IMR-90 (cell line): Measurements from ENCODE around the gene CFAP119. TPM values are rescaled to one million over a fixed set of nuclear protein-coding genes. Genes with fewer than 3 reads are reported as not detected.

Experiments used
- ATAC-seq: fragments of 200-7000 bp; cut with Tn5 transposase; 2 replicates; pipeline ENCODE4 v1.9.1; 2020; ENCODE audit warnings: low read depth, mild to moderate bottlenecking, moderate library complexity
- BruUV-seq: library from RNA; stranded (reverse); fragments of 400-500 nt; replicated peaks from 2 replicates; lab custom pipeline; 2021; lab: Mats Ljungman, UMichigan
- CTCF ChIA-PET: fragments of 300-600 bp; formaldehyde crosslinking; extraction: SDS; loops from one replicate; lab custom pipeline; 2021; ENCODE audit warnings: antibody characterized with exemption; lab: Yijun Ruan, JAX
- POLR2A ChIA-PET: fragments of 300-600 bp; sonication (Branson Sonifier 250); formaldehyde crosslinking; loops from one replicate; lab custom pipeline; 2022; ENCODE audit warnings: antibody characterized with exemption; ENCODE audit not compliant: unreplicated experiment; lab: Charles Lee
- DNase-seq: peaks from one replicate; pipeline ENCODE4 v3.0.0; 2013
- H2AFZ ChIP-seq: replicated peaks from 2 replicates; pipeline ENCODE3; 2013; ENCODE audit warnings: low read length, mild to moderate bottlenecking; ENCODE audit not compliant: poor library complexity
- H2AK5ac ChIP-seq: 2 replicates; pipeline ENCODE4 v1.6.1; 2013; ENCODE audit warnings: low read depth, low read length, inconsistent platforms
- H2AK9ac ChIP-seq: replicated peaks from 2 replicates; pipeline ENCODE3; 2013; ENCODE audit warnings: mild to moderate bottlenecking, low read depth, low read length, moderate library complexity; ENCODE audit not compliant: poor library complexity
- H2BK120ac ChIP-seq: 2 replicates; pipeline ENCODE4 v1.6.1; 2013; ENCODE audit warnings: low read depth, low read length, inconsistent platforms
- H2BK15ac ChIP-seq: 3 replicates; pipeline ENCODE4 v1.6.1; 2013; ENCODE audit warnings: low read depth, low read length, inconsistent platforms
- H2BK20ac ChIP-seq: 2 replicates; pipeline ENCODE4 v1.6.1; 2013; ENCODE audit warnings: low read depth, mild to moderate bottlenecking, inconsistent platforms, low read length, moderate library complexity
- H2BK5ac ChIP-seq: 2 replicates; pipeline ENCODE4 v1.6.1; 2013; ENCODE audit warnings: mild to moderate bottlenecking, low read depth, low read length, inconsistent platforms; ENCODE audit not compliant: poor library complexity, severe bottlenecking
- H3K14ac ChIP-seq: replicated peaks from 2 replicates; pipeline ENCODE4 v1.6.1; 2013; ENCODE audit warnings: low read depth, low read length, inconsistent platforms
- H3K18ac ChIP-seq: 2 replicates; pipeline ENCODE4 v1.6.1; 2013; ENCODE audit warnings: low read depth, low read length, control low read depth
- H3K23ac ChIP-seq: 2 replicates; pipeline ENCODE4 v1.6.1; 2013; ENCODE audit warnings: low read depth, low read length, inconsistent platforms
- H3K27ac ChIP-seq: 2 replicates; pipeline ENCODE4 v1.5.1; 2013; ENCODE audit warnings: mild to moderate bottlenecking, control low read depth, low read length; ENCODE audit not compliant: insufficient read depth
- H3K27me3 ChIP-seq: 2 replicates; pipeline ENCODE4 v1.6.1; 2013; ENCODE audit warnings: low read length; ENCODE audit not compliant: control insufficient read depth, insufficient read depth
- H3K36me3 ChIP-seq: 2 replicates; pipeline ENCODE4 v1.6.1; 2013; ENCODE audit warnings: low read length, mixed read lengths; ENCODE audit not compliant: control insufficient read depth, insufficient read depth
- H3K4ac ChIP-seq: 2 replicates; pipeline ENCODE4 v1.6.1; 2013; ENCODE audit warnings: low read depth, low read length, inconsistent platforms
- H3K4me1 ChIP-seq: 2 replicates; pipeline ENCODE4 v1.6.1; 2013; ENCODE audit warnings: low read length, mixed read lengths; ENCODE audit not compliant: control insufficient read depth, insufficient read depth
- H3K4me2 ChIP-seq: 2 replicates; pipeline ENCODE4 v1.6.1; 2013; ENCODE audit warnings: low read depth, mild to moderate bottlenecking, control low read depth, low read length, moderate library complexity
- H3K4me3 ChIP-seq: 2 replicates; pipeline ENCODE4 v1.5.1; 2013; ENCODE audit warnings: low read depth, mild to moderate bottlenecking, control low read depth, low read length, moderate library complexity; ENCODE audit not compliant: insufficient read depth
- H3K56ac ChIP-seq: 2 replicates; pipeline ENCODE4 v1.6.1; 2013; ENCODE audit warnings: low read length, inconsistent platforms; ENCODE audit not compliant: insufficient read depth; ENCODE audit errors: extremely low read depth
- H3K79me1 ChIP-seq, 2 experiments: 2 replicates each; pipeline ENCODE4 v1.6.1; 2013; ENCODE audit warnings: low read length in 2 of 2, inconsistent platforms in 1 of 2, low read depth in 1 of 2
- H3K9ac ChIP-seq: 2 replicates; pipeline ENCODE4 v1.6.1; 2013; ENCODE audit warnings: low read depth, low read length, control low read depth
- H3K9me1 ChIP-seq: 2 replicates; pipeline ENCODE4 v1.6.1; 2013; ENCODE audit warnings: low read length, inconsistent platforms; ENCODE audit not compliant: insufficient read depth
- H3K9me3 ChIP-seq: 2 replicates; pipeline ENCODE4 v1.6.1; 2013; ENCODE audit warnings: low read length; ENCODE audit not compliant: control insufficient read depth, insufficient read depth
- H4K20me1 ChIP-seq: 2 replicates; pipeline ENCODE4 v1.6.1; 2013; ENCODE audit warnings: low read length, inconsistent platforms; ENCODE audit not compliant: insufficient read depth
- H4K5ac ChIP-seq: 2 replicates; pipeline ENCODE4 v1.6.1; 2013; ENCODE audit warnings: mild to moderate bottlenecking, low read depth, low read length, control low read depth
- H4K8ac ChIP-seq, 2 experiments: 2 replicates each; pipeline ENCODE4 v1.6.1; 2013; ENCODE audit warnings: low read depth in 2 of 2, low read length in 2 of 2, control low read depth in 1 of 2, inconsistent platforms in 1 of 2
- H4K91ac ChIP-seq: 2 replicates; pipeline ENCODE4 v1.6.1; 2013; ENCODE audit warnings: low read depth, low read length, inconsistent platforms; ENCODE audit not compliant: insufficient read depth
- CHD1 ChIP-seq: IDR thresholded peaks from 2 replicates; pipeline ENCODE4 v1.6.1; 2012; ENCODE audit warnings: low read depth, low read length, improper control_type of control experiment
- CTCF ChIP-seq: conservative IDR thresholded peaks from 2 replicates; pipeline ENCODE4 v1.5.1; 2012; ENCODE audit warnings: mild to moderate bottlenecking, low read depth, low read length, improper control_type of control experiment
- ELK1 ChIP-seq: fragments of 150-350 bp; IDR thresholded peaks from 2 replicates; pipeline ENCODE4 v1.6.1; 2016; ENCODE audit warnings: low read depth, mild to moderate bottlenecking, low read length, moderate library complexity, borderline replicate concordance
- FOS ChIP-seq: fragments of 150-350 bp; IDR thresholded peaks from 2 replicates; pipeline ENCODE4 v1.6.1; 2016; ENCODE audit warnings: low read depth, low read length
- MAFK ChIP-seq: IDR thresholded peaks from 2 replicates; pipeline ENCODE4 v1.6.1; 2012; ENCODE audit warnings: low read depth, low read length, improper control_type of control experiment
- MAZ ChIP-seq: IDR thresholded peaks from 2 replicates; pipeline ENCODE4 v1.6.1; 2012; ENCODE audit warnings: low read depth, mild to moderate bottlenecking, low read length, improper control_type of control experiment, moderate library complexity, borderline replicate concordance
- MXI1 ChIP-seq: IDR thresholded peaks from 2 replicates; pipeline ENCODE4 v1.6.1; 2012; ENCODE audit warnings: low read depth, mild to moderate bottlenecking, low read length, moderate library complexity, borderline replicate concordance
- NFE2L2 ChIP-seq: fragments of 150-350 bp; IDR thresholded peaks from 2 replicates; pipeline ENCODE4 v1.6.1; 2016; ENCODE audit warnings: low read depth, mild to moderate bottlenecking, low read length
- RFX5 ChIP-seq: IDR thresholded peaks from 2 replicates; pipeline ENCODE4 v1.8.0; 2012; ENCODE audit warnings: low read depth, mild to moderate bottlenecking, low read length, moderate library complexity
- SMC3 ChIP-seq: fragments of 150-350 bp; IDR thresholded peaks from 2 replicates; pipeline ENCODE4 v1.6.1; 2016; ENCODE audit warnings: low read depth, mild to moderate bottlenecking, antibody characterized with exemption, low read length, moderate library complexity
- USF2 ChIP-seq: fragments of 150-350 bp; IDR thresholded peaks from 2 replicates; pipeline ENCODE4 v1.6.1; 2017; ENCODE audit warnings: mild to moderate bottlenecking, antibody characterized with exemption, low read length, low read depth
- WGBS, 2 experiments: methylation state at CpG; one replicate each; pipeline versions ENCODE4 v1.1.5 to v1.1.7; 2013; ENCODE audit warnings: missing lambda C conversion rate in 2 of 2; ENCODE audit not compliant: insufficient read length in 1 of 2; ENCODE audit errors: extremely low coverage in 2 of 2; 5-methylcytosine and 5-hydroxymethylcytosine counted together
- dilution Hi-C: fragments of 300-500 bp; cut with HindIII; formaldehyde crosslinking; loops from one replicate; pipeline ENCODE4 v1.14.3; 2018; ENCODE audit warnings: low sequenced_read_pairs; ENCODE audit not compliant: unreplicated experiment
- in situ Hi-C: fragments of 300-500 bp; cut with MboI; formaldehyde crosslinking; loops from 3 replicates; pipeline ENCODE4 v1.14.3; 2019; ENCODE audit warnings: low sequenced_read_pairs, inconsistent platforms, mixed read lengths
- intact Hi-C: fragments of 100-400 bp; cut with micrococcal nuclease; formaldehyde crosslinking; loops from 2 replicates; pipeline ENCODE4 v1.10.0; 2022
- polyA plus RNA-seq, 3 experiments: library from polyadenylated mRNA; depleted of rRNA; stranded (reverse); fragments of >200 nt; gene quantifications; 2 replicates each; pipeline ENCODE4 v1.2.3, GENCODE V29; 2012; ENCODE audit warnings: low replicate concordance in 1 of 3
- total RNA-seq: library from RNA; depleted of rRNA; stranded (reverse); fragments of >200 nt; gene quantifications from 2 replicates; pipeline ENCODE4 v1.2.3, GENCODE V29; 2012

CFAP119 gene
- total and polyA plus RNA-seq, 2 of the 4 experiments (the other 2 are of a cell fraction) = 0.90 to 7.6 TPM

GRCh38 chr16:30764816-30765465 lies 3.1 kb upstream of the CFAP119 start:
- no peak for DNase-seq
- Histone ChIP-seq H2AK5ac (no peak overlapping the region), H3K4me1 (peaks cover 12% of the 10 kb centered on the region), H4K8ac (no peak overlapping the region), H3K4me2 (no peak overlapping the region), H3K56ac (no peak overlapping the region), H2BK120ac (no peak overlapping the region), H2AFZ (no peak overlapping the region), H3K79me1 (peaks cover 24 to 65% of the 10 kb centered on the region in 2 experiments), H2BK20ac (no peak overlapping the region), H3K23ac (no peak overlapping the region), H4K5ac (no peak overlapping the region), H3K9me3 (no peaks in the 10 kb centered on the region), H3K18ac (no peak overlapping the region), H2AK9ac (no peak overlapping the region), H3K9ac (no peak overlapping the region), H3K14ac (no peak overlapping the region), H3K27ac (no peak overlapping the region), H2BK15ac (no peak overlapping the region), H3K9me1 (0 out of 2 replicates have a peak, but pooled peaks cover 4% of the 10 kb centered on the region), H4K91ac (no peak overlapping the region), H3K27me3 (no peaks in the 10 kb centered on the region), H2BK5ac (no peak overlapping the region), H3K4me3 (no peak overlapping the region), H4K20me1 (peaks cover 17% of the 10 kb centered on the region), H3K36me3 (peaks cover 57% of the 10 kb centered on the region), H3K4ac (no peak overlapping the region)
- no CpG with 5 or more reads among the region's 12 CpGs for WGBS, 2 experiments
- ChIA-PET POLR2A (interaction anchor here (0.6 kb wide), 1 partner anchor 155 kb away, joined by 3 read pairs; the partner anchor contains the start of gene ZNF689), CTCF (interaction anchor here (0.6 kb wide), 1 partner anchor 50 kb away, joined by 3 read pairs; no protein-coding TSS in a partner anchor)
- dilution Hi-C loops (no loop called here), intact Hi-C loops (loop anchor here (5.0 kb wide), 1 partner anchor 157 kb away; the partner anchor contains the start of gene FBXL19), in situ Hi-C loops (no loop called here)
- no TSS peak for BruUV-seq
- TF ChIP-seq USF2 (no peak), MAZ (no peak), FOS (no peak), MAFK (no peak), CHD1 (no peak), ELK1 (no peak), SMC3 (no peak), RFX5 (no peak), NFE2L2 (no peak), CTCF (no peak), MXI1 (no peak)
- no peak for ATAC-seq
